ENCODE data around the gene AEBP1. TPM values are rescaled to one million over a fixed set of nuclear protein-coding genes. Genes with fewer than 3 reads are reported as not detected.

Gene AEBP1
- total RNA-seq, 1 donor from 2014 or later, result 65.0 TPM

DNA sequence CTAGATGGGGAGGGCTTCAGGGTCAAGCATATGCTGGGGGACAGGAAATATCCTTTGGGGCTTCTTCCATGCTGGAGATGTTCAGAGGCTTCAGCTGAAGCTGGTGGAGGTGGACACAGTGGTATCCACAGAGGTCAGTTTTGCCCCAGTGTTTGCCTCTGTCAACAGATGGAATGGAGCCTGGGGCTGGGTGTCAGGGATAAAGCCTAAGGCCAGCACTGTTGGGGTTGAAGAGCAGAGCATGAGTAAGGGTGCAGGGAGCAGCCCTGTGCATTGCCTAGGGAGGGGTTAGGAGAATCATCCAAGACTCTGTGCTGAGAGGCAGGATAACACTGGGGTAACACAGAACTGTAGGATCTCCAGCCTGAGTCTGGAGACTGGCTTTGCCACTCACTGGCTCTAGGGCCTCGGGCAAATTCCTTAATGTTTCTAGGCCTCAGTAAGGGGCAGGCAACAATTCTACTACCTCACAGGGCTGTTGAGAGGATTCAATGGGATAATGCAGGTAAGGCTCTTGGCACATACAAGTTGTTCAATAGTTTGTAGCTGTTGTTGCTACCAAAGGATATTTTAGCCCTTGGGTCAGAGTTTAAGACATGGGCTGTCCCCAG is 58.7 kb downstream of the AEBP1 start:
- H3K27ac ChIP-seq (ENCODE audit: low read depth, low read length), result no peak overlapping the region
- Mint-ChIP-seq H3K36me3 (ENCODE audit: low read depth, unreplicated experiment) (peaks cover 2% of the 10 kb centered on the region), H3K4me1 (ENCODE audit: low read depth, unreplicated experiment) (peaks cover 27% of the 10 kb centered on the region), H3K27me3 (ENCODE audit: low read depth, unreplicated experiment) (peaks cover 7% of the 10 kb centered on the region), H3K27ac (ENCODE audit: unreplicated experiment) (peak overlapping the region; percentile 86), H3K4me3 (ENCODE audit: unreplicated experiment) (no peak overlapping the region), H3K9me3 (ENCODE audit: unreplicated experiment) (no peaks in the 10 kb centered on the region)
- peaks cover 11% of the 10 kb centered on the region for H3K4me1 ChIP-seq (ENCODE audit: insufficient read depth, low read length)
- H3K4me3 ChIP-seq (ENCODE audit: insufficient read depth, low read depth, low read length), result no peak overlapping the region
- no peak overlapping the region for H2AFZ ChIP-seq (ENCODE audit: low read depth, low read length)
- FAIRE-seq (peak; percentile 37), DNase-seq (ENCODE audit: low read depth) (no peak)
- no peaks in the 10 kb centered on the region for H3K9me3 ChIP-seq (ENCODE audit: insufficient read depth, low read depth, low read length)
- H3K9ac ChIP-seq (ENCODE audit: low read length), result no peak overlapping the region
- H3K79me2 ChIP-seq (ENCODE audit: insufficient read depth, low read length), result no peaks in the 10 kb centered on the region
- TF ChIP-seq, protein P1, sequence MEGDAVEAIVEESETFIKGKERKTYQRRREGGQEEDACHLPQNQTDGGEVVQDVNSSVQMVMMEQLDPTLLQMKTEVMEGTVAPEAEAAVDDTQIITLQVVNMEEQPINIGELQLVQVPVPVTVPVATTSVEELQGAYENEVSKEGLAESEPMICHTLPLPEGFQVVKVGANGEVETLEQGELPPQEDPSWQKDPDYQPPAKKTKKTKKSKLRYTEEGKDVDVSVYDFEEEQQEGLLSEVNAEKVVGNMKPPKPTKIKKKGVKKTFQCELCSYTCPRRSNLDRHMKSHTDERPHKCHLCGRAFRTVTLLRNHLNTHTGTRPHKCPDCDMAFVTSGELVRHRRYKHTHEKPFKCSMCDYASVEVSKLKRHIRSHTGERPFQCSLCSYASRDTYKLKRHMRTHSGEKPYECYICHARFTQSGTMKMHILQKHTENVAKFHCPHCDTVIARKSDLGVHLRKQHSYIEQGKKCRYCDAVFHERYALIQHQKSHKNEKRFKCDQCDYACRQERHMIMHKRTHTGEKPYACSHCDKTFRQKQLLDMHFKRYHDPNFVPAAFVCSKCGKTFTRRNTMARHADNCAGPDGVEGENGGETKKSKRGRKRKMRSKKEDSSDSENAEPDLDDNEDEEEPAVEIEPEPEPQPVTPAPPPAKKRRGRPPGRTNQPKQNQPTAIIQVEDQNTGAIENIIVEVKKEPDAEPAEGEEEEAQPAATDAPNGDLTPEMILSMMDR (IDR thresholded peaks at IDR 0.05; ENCODE audit: insufficient read depth, low read depth, low read length), result no peak
- no peak for TF ChIP-seq EZH2 (IDR thresholded peaks at IDR 0.05; ENCODE audit: insufficient read depth, low read length)
- no peaks in the 10 kb centered on the region for H3K27me3 ChIP-seq (ENCODE audit: insufficient read depth, low read length)
- H3K36me3 ChIP-seq (ENCODE audit: insufficient read depth, low read length), result no peaks in the 10 kb centered on the region
- peak overlapping the region; percentile 46 for H3K4me2 ChIP-seq (ENCODE audit: low read length)
- H4K20me1 ChIP-seq (ENCODE audit: insufficient read depth, low read length), result no peaks in the 10 kb centered on the region

DNA sequence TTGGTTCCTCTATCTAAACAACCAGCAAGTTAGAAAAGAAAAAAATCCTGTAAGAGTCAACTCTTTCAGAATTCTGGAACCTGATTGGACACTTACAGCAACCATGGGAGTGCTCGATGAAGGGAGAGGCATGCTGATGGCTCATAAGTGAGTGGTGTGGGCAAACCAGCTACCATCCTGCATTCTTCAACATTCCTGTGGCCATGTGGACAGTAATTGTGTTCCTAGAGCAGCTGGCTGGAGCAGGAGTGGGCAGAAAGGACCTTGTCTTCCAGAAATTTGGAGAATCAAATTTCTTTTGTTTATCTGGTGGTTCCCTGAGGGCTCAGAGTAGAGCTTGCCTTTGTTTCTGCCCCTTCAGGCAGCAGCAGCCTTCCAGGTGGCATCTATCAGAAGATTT is 59.4 kb downstream of the AEBP1 start:
- Histone ChIP-seq H4K20me1 (ENCODE audit: insufficient read depth, low read length) (no peaks in the 10 kb centered on the region), H3K4me3 (ENCODE audit: insufficient read depth, low read depth, low read length) (no peak overlapping the region), H3K9ac (ENCODE audit: low read length) (no peak overlapping the region), H3K9me3 (ENCODE audit: insufficient read depth, low read depth, low read length) (no peaks in the 10 kb centered on the region), H3K27me3 (ENCODE audit: insufficient read depth, low read length) (no peaks in the 10 kb centered on the region), H3K79me2 (ENCODE audit: insufficient read depth, low read length) (no peaks in the 10 kb centered on the region), H3K4me2 (ENCODE audit: low read length) (peak overlapping the region; percentile 46), H3K4me1 (ENCODE audit: insufficient read depth, low read length) (peaks cover 11% of the 10 kb centered on the region), H3K27ac (ENCODE audit: low read depth, low read length) (no peak overlapping the region), H2AFZ (ENCODE audit: low read depth, low read length) (no peak overlapping the region), H3K36me3 (ENCODE audit: insufficient read depth, low read length) (no peaks in the 10 kb centered on the region)
- peaks cover 27% of the 10 kb centered on the region for H3K4me1 Mint-ChIP-seq (ENCODE audit: low read depth, unreplicated experiment)
- FAIRE-seq (peak; percentile 97), DNase-seq (ENCODE audit: low read depth) (peak; percentile 95)
- peak overlapping the region; percentile 51 for H3K4me3 Mint-ChIP-seq (ENCODE audit: unreplicated experiment)
- H3K27ac Mint-ChIP-seq (ENCODE audit: unreplicated experiment), result peak overlapping the region; percentile 86
- H3K9me3 Mint-ChIP-seq (ENCODE audit: unreplicated experiment), result no peaks in the 10 kb centered on the region
- no peak for TF ChIP-seq EZH2 (IDR thresholded peaks at IDR 0.05; ENCODE audit: insufficient read depth, low read length)
- peaks cover 5% of the 10 kb centered on the region for H3K27me3 Mint-ChIP-seq (ENCODE audit: low read depth, unreplicated experiment)
- H3K36me3 Mint-ChIP-seq (ENCODE audit: low read depth, unreplicated experiment), result peaks cover 2% of the 10 kb centered on the region

Small RNAs within 50 kb of the gene (microRNA-seq; reads per million reads assigned to microRNA genes)
- 1.1 reads per million for gene MIR6838

Other genes starting within 250 kb of the AEBP1 start
- gene MRPS24, start 234.8 kb upstream of the AEBP1 start, total RNA-seq, result 93.9 and 95.0 TPM in 2 replicates
- 23.0 and 24.0 TPM in 2 replicates for gene URGCP, start 197.7 kb upstream of the AEBP1 start, total RNA-seq
- 13.9 and 14.0 TPM in 2 replicates for gene UBE2D4, start 177.9 kb upstream of the AEBP1 start, total RNA-seq
- not detected in 2 replicates for gene SPDYE1, start 106.4 kb upstream of the AEBP1 start, total RNA-seq
- 85.0 and 94.9 TPM in 2 replicates for gene DBNL, start 59.6 kb upstream of the AEBP1 start, total RNA-seq
- gene PGAM2, start 38.8 kb upstream of the AEBP1 start, total RNA-seq, result 0.70 and 0.79 TPM in 2 replicates
- 9.6 and 10.6 TPM in 2 replicates for gene POLM, start 21.8 kb upstream of the AEBP1 start, total RNA-seq
- 59.9 and 67.7 TPM in 2 replicates for gene POLD2, start 19.2 kb downstream of the AEBP1 start, total RNA-seq
- gene MYL7, start 37.0 kb downstream of the AEBP1 start, total RNA-seq, result 60.0 and 63.0 TPM in 2 replicates
- gene GCK, start 85.1 kb downstream of the AEBP1 start, total RNA-seq, result 0.24 TPM in 1 of 2 replicates, not detected in the other
- gene YKT6, start 96.6 kb downstream of the AEBP1 start, total RNA-seq, result 215 and 216 TPM in 2 replicates
- gene CAMK2B, start 221.2 kb downstream of the AEBP1 start, total RNA-seq, result 0.18 TPM in 1 of 2 replicates, not detected in the other

Data from astrocyte (in vitro differentiated cells and primary cell).